Chondrocyte (in vitro differentiated cells): ENCODE measurements around the gene SMC2. TPM values are rescaled to one million over a fixed set of nuclear protein-coding genes. Genes with fewer than 3 reads are reported as not detected.

Source experiments
- DNase-seq: peaks from one replicate; pipeline ENCODE4 v3.0.0; 2021; ENCODE audit warnings: mixed read lengths, low spot score
- H3K27ac Mint-ChIP-seq: one replicate; pipeline ENCODE4 v1.8.0; 2021; ENCODE audit warnings: mild to moderate bottlenecking, moderate library complexity, mixed read lengths; ENCODE audit not compliant: unreplicated experiment
- H3K27me3 Mint-ChIP-seq: 2 replicates; pipeline ENCODE4 v1.8.0; 2021; ENCODE audit warnings: low read depth, mixed read lengths
- H3K36me3 Mint-ChIP-seq: 2 replicates; pipeline ENCODE4 v1.8.0; 2021; ENCODE audit warnings: low read depth, mixed read lengths
- H3K4me1 Mint-ChIP-seq: 2 replicates; pipeline ENCODE4 v1.8.0; 2021; ENCODE audit warnings: low read depth, mild to moderate bottlenecking, mixed read lengths
- H3K4me3 Mint-ChIP-seq: one replicate; pipeline ENCODE4 v1.8.0; 2021; ENCODE audit warnings: mild to moderate bottlenecking, moderate library complexity, mixed read lengths; ENCODE audit not compliant: unreplicated experiment
- H3K9me3 Mint-ChIP-seq: 2 replicates; pipeline ENCODE4 v1.8.0; 2021; ENCODE audit warnings: low read depth, mixed read lengths
- CTCF ChIP-seq: fragments of 200-600 bp; sonication (generic); IDR thresholded peaks from 2 replicates; pipeline ENCODE4 v1.5.0; 2021; ENCODE audit warnings: antibody characterized with exemption, mild to moderate bottlenecking, moderate library complexity
- long read RNA-seq: library from polyadenylated mRNA; stranded (forward); transcript quantifications from one replicate; pipeline ENCODE4 v2.0.0, GENCODE V29; 2021
- total RNA-seq: library from RNA; stranded (reverse); gene quantifications from 3 replicates; pipeline ENCODE4 v1.2.1, GENCODE V29; 2021

The SMC2 gene
- total RNA-seq, result 9.4 to 18.9 TPM (median 9.6 TPM) in 3 replicates
- long read RNA-seq, full-length matches to known transcripts, result 13 of 23 reads
- long read RNA-seq, partial matches to known transcripts, result 2 of 23 reads
- long read RNA-seq, other reads (novel, unspliced or antisense), result 8 of 23 reads

- Mint-ChIP-seq H3K36me3 (no peaks in the 10 kb centered on the region), H3K4me1 (peaks cover 30% of the 10 kb centered on the region), H3K4me3 (peak within 1 kb of the TSS; percentile 95), H3K9me3 (no peaks in the 10 kb centered on the region), H3K27ac (peak within 1 kb of the TSS; percentile 98), H3K27me3 (no peaks in the 10 kb centered on the region)
- no peak for TF ChIP-seq CTCF
- DNase-seq, result peak; percentile 96
Observed at GRCh38 chr9:104093647-104094533, at the start of gene SMC2. TSS of gene SMC2 (plus strand) at chr9:104094309. CDS start at chr9:104095385, 1,076 bp downstream.

- Mint-ChIP-seq H3K27ac (no peak overlapping the region), H3K9me3 (no peaks in the 10 kb centered on the region)
Observed at GRCh38 chr9:104068546-104068945, 25.6 kb upstream of the SMC2 start.

DNA sequence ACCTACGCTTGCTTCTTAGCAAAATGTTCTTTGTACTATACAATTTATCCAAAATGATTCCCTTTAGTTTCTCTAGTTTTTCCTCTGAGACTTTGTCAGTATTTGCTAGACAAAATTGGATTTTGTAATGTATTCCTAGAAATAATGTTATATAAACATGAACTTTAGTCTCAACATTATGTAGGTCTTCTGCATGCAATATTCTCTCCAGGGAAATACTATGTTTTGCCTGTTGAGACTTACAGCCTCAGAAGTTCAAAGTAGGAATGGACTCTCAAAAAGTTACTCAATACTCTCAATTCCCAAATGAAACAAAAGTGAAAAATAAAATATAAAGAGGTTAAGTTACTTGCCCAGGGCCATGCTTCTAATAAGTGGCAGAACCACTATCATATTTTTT is 24.8 kb upstream of the SMC2 start:
- Mint-ChIP-seq H3K27me3 (no peaks in the 10 kb centered on the region), H3K36me3 (no peaks in the 10 kb centered on the region), H3K4me1 (peaks cover 10% of the 10 kb centered on the region), H3K27ac (no peak overlapping the region), H3K4me3 (no peak overlapping the region), H3K9me3 (no peaks in the 10 kb centered on the region)
- DNase-seq, result no peak
- no peak for TF ChIP-seq CTCF

More at GRCh38 chr9:104068546-104068945, 25.6 kb upstream of the SMC2 start:
- no peaks in the 10 kb centered on the region for H3K36me3 Mint-ChIP-seq
- H3K4me3 Mint-ChIP-seq, result no peak overlapping the region
- TF ChIP-seq CTCF, result no peak
- peaks cover 3% of the 10 kb centered on the region for H3K4me1 Mint-ChIP-seq
- no peak for DNase-seq
- no peaks in the 10 kb centered on the region for H3K27me3 Mint-ChIP-seq

DNA sequence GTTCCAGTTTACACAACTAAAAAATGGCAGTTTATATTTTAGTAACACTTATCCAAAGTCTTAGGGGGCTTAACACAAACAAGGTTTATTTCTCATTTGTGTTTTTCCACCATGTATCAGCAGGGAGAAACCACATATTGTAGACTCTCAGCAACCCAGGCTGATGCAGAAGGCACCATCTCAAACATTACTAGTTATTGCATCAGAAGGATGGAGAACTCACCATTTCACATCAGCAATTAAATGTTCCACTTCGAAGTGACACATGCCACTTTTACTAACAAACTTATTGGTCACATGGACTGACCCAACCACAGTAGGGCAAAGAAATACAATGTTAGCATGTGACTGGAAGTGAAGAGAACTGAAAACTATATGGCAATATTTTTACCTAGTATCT is 22.5 kb upstream of the SMC2 start:
- Mint-ChIP-seq H3K4me3 (no peak overlapping the region), H3K4me1 (peaks cover 33% of the 10 kb centered on the region), H3K27me3 (no peaks in the 10 kb centered on the region), H3K27ac (no peak overlapping the region), H3K36me3 (no peaks in the 10 kb centered on the region), H3K9me3 (no peaks in the 10 kb centered on the region)
- no peak for DNase-seq
- TF ChIP-seq CTCF, result no peak

DNA sequence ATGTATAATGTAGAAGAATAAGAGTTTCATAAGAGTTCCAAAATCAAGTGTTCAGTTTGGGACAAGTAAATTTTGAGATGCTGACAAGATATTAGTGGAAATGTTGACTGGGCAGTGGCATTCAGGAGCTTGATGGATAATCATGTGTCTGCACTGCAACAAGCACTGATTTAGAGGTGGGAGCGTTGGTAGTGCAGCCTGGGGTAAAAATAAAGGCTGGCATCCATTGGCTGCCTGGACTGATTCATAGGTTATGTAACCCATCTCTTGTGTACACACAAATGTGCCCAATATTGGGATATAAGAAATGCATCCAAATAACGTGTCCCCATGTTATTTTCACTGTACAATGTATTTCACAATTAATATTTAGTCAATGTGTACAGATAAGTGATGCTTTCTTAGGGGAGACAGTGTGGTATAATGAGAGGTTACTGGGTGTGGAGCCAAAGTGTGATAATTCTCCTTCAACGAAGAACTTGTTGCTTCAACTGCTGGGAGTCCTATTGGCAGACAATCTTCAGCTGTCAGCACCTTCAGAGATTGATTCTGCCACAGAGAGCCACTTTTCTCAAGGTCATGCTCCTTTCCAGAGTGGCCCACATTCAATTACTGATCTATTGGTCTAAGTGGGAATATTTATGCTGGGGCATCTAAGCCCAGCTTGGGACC is 20.9 kb upstream of the SMC2 start:
- DNase-seq, result no peak
- TF ChIP-seq CTCF, result no peak
- no peaks in the 10 kb centered on the region for H3K36me3 Mint-ChIP-seq
- H3K9me3 Mint-ChIP-seq, result no peaks in the 10 kb centered on the region
- H3K27me3 Mint-ChIP-seq, result no peaks in the 10 kb centered on the region
- no peak overlapping the region for H3K4me3 Mint-ChIP-seq
- H3K27ac Mint-ChIP-seq, result no peak overlapping the region
- H3K4me1 Mint-ChIP-seq, result peaks cover 34% of the 10 kb centered on the region
